HG03521 (cell line): ENCODE data around the gene SHISA2.

Experiments used
- ATAC-seq: cut with Tn5 transposase; IDR thresholded peaks from one replicate; pipeline ENCODE4 v1.9.1; 2021; ENCODE audit warnings: mild to moderate bottlenecking, moderate library complexity; ENCODE audit not compliant: unreplicated experiment

The SHISA2 gene

DNA sequence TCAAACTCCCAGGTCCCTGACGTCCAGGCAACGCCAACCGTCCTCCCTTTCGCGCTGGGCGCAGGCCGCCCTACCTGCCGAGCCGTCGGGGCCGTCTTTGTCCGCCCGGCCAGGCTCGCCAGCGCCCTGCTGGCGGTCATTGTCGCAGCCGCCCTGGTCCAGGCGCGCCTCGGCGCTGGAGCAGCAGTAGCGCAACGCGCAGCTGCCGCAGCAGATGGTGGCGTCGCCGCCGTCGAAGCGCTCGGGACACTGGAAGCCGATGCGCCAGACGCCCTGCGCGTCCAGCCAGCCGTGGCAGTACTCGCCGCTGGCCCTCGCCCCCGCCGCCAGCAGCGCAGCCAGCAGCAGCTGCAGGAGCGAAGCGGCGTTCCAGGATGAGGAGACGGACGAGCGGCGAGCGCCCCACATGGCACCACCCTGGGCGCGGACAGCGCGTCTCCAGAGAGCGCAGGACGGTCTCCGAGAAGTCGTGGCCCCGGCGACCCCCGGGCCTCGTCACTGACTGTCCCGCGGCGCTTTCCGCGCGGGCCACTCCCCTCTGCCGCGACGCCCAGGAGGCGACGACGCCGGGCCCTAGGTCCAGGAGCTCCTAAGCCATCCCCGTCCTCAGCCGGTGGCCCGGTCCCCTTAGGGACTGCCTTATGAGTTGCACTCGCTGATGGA, 1.1 kb downstream of the SHISA2 start:
- ATAC-seq, result no peak

DNA sequence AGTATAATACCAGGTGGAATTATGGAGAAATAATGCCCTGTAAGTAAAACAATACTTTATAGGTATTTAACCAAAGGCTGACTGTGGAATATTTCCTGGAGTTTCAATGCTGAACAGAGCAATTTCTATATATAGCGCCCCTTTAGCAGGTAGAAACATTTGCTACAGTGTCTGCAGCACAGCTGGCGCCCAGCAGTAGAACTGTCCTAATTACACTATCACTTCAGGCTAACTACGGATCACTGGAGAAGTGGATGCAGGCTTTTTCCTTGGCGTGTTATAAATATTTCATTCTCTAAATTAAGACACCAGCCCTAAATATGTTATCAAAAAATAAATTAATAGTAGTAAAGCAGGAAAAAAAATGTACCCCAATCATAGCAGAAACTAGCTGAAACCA, 3.1 kb downstream of the SHISA2 start:
- no peak for ATAC-seq

DNA sequence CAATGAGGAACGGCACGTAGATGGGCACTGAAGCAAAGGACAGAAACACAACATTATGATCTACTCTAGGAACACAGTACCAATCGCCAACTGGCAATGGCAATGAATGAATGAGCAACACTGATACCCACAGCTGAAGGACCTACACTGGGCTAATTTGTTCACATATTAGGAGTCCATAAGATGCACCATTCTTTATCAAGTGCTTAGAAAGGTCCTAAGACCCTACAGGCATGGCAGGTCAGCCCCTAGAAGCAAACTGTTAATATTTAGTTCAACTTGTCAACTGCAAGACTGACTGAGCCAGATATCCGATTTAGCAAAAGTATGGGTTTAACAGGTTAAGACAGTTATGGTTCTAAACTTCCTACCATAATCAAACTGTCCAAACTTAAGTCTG, 4.8 kb downstream of the SHISA2 start:
- ATAC-seq, result no peak

DNA sequence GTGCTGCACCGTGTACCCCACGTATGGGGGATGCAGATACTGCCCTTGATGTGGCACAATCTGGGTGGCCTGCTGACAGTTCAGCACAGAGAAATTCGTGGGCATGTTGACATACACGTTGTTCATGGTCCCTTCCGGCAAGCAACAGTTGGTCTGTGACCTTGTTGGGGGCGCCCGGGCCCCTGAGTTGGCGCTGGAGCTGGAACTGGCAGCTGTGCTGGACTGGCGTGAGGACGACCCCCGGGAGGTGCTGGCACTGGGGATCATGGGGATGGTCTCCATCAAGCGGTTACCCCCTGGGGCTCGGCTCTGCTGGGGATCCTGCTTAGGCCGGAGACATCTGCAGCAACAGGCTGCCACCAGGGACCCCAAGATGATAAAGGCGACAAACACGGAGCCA, 5.2 kb downstream of the SHISA2 start:
- no peak for ATAC-seq

DNA sequence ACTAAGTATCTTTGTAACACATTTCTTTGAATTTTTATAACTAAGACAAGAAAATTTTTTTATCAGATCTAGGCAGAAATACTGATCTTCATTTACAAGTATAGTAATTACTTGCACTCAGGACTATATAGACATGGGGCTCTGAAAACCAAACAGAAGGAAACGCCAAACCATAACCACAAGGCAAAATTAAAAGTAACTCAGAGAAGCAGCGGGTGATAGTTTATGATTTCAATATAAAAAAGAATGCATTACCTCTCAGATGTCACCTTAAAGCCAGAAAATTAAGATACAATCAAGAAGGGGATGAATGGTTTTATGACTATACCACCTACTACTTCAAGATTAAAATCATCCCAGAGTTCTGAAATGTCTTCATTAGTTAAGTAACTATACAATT, 6.7 kb downstream of the SHISA2 start:
- ATAC-seq, result no peak

DNA sequence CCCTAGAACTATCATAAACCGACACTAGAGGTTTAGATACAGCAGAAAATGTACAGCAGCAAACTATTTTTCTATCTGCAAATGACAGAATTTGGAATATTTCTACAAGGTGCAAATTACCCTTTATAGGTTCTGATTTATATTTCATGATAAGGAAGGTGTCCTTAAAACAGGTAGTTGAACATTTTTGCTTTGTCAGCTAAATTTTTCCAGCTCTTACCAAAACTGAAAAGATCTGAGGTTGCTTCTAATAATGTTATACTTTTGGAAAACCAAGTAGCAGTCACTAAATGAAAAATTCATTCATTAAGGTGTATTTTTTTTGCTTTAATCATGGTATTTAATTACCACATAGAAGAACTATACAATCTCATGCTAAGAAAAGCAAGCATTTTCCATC, 9.0 kb downstream of the SHISA2 start:
- no peak for ATAC-seq

DNA sequence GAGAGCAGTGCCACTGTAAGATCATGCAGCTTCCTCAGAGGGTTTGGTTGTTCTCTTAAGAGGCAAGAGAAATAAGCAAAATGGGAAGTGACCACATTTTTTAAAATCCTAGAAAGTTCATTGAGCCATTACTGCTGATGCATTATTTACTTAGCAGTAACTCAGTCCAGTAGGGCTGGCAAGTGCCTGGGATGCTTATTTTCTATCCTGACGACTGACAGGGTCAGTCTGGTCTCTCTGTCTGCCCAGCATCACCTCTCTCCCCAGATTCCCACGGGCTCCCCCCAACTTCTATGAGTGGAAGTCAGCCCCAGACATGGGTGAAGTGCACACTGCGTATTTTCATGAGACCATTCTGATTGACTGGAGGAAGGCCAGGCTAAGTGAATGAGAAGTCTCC, 10.4 kb downstream of the SHISA2 start:
- ATAC-seq, result no peak

DNA sequence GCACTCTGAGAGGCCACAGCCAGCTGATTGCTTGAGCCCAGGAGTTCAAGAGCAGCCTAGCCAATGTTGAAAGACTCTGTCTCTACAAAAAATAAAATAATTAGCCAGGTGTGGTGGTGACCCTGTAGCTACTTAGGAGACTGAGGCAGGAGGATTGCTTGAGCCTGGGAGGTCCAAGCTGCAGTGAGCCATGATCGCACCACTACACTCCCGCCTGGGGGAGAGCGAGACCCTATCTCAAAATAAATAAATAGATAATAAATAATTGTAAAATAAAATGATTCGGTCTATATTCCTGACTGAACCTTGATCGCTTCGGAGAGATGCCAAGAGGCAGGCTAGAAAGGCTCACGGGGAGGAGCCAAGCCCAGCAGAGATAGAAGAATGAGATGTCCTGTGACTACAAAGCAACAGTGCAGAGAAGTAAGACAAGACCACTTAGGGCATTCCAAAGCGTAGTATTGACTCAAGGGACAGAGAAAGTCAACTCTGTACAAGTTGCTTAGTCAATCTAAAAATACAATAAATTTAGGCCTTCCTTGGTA, 12.8 kb downstream of the SHISA2 start:
- no peak for ATAC-seq

DNA sequence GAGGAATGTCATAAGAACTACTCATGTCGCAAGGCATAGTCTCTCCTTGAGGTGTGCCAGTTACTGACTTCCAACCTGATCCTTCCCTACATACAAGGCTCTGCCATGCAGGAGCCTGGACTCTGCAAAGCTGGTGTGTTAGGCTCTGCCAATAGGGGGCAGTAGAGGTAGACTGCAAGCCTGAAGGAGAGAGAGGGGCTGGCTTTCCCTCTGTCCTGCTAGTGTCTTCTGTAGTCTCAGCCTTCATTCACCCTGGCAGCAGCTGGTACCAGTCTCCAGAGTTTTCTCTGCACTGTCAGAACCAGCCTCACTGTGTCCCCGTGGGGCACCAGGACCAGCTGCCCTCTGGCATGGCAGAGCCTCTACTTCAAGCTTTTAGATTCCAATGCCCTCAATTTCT, 14.5 kb downstream of the SHISA2 start:
- ATAC-seq, result no peak

DNA sequence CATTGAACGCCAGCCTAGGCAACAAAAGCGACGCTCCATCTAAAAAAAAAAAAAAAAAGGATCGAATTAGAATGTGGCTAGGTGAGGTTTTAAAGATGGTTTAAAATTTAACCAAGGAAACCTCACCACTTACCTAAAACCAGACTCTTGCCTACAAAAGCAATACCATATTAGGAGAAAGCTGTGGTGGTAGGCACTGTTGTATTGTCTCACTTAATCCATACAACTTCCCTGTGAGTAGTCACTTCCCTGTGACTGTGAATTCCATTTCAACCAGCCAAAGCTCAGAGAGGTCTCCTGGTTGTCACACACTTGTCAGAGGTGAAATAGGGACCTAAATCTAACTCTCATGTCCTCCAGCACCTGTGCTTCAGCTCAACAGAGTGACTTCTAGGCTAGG, 15.4 kb downstream of the SHISA2 start:
- no peak for ATAC-seq

DNA sequence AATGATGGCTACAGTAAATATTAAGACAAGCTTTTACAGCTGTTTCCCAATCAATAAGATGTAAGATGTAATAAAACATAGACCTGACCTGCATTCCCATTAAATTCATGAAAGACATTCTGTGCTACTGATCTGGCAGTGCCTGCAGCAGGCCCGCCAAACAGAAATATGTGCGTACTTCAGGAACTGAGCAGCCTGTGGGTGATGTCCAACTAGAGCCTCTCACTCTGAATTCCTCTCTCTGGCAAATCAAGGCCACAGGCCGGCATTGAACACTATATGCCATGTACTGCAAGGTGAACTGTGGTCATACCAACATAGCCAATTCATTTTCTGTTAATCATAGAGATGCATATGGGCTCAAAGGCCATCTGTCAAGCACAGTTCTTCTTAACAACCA, 17.8 kb downstream of the SHISA2 start:
- no peak for ATAC-seq

DNA sequence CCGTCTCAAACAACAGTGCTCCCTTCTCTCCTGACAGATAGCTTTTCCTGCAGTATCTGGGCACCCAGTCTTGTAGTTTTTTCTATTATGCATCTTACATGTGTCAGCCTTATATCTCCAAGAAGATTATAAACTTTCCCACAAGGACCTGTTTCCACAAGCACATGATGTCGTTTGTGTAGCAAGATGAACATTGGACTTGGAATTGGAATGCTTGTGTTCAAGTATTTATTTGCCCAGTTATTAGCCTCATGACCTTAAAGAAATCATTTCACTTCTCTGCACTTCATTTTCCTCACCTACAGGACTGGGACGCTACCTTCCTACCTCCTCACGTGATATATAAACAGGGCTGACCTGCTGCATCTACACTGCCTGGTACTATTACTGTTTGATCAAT, 21.5 kb downstream of the SHISA2 start:
- no peak for ATAC-seq

DNA sequence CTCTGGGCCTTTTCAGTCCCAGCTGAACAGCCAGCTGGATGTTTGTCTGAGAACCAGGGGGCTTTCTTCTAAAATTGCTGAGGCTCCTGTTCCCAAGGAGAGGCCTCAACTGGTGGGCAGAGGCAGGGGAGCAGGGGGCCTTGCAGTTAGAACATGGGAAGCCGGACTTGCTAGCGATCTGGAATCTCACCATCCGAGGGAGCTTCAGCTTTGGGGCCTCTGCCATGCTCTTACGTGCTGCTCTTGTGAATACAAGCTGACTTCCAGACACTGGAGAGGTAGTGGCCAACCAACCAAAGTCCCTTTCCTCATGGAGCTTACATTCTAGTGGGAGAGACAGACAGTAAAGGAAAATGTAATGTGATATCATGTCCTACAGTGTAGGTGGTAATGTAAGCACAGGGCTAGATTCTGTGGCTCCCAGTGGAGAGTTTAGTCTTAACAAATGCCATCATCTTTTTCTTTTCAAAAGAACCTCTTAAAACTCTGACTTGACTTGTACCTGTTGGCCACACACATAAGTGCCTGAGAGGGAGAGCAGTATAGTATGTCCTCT, 22.2 kb downstream of the SHISA2 start:
- no peak for ATAC-seq

DNA sequence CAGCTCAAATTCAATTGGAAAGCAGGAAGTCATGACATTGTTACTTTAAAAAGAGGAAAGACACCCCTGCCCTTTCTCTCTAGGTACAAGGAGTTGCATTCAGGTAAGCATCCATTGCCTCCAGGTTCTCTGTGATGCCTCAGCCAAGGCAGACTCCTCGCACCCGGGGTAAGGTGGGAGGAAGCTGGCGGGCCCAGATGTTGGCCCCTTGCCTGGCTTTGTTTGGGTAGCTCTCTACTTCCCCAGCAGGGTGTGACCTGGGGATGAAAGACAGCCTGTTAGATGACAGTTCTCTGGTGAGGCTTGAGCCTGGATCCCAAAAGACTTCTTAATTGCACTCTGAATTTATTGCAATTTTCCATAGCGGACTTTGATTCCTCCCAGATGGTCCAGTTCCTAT, 25.6 kb downstream of the SHISA2 start:
- no peak for ATAC-seq

DNA sequence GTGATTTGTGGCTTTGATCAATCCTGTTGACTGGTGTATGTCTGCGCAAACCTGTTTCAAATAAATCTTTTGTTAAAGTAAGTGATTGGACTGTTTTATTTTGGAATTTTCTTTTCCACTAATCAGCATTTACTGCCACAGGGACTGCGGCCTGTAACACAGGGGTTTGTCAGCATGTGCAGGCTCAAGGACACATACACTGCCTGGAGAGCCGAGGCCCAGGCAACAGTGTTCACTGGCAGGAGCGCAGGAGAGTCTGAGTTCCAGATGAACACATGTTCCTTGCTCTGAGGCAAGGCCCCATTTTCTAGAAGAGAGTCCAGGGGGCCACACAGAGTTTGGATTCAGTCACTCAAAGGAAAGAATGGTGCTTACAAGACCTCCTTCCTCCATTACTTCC, 26.0 kb downstream of the SHISA2 start:
- ATAC-seq, result no peak

DNA sequence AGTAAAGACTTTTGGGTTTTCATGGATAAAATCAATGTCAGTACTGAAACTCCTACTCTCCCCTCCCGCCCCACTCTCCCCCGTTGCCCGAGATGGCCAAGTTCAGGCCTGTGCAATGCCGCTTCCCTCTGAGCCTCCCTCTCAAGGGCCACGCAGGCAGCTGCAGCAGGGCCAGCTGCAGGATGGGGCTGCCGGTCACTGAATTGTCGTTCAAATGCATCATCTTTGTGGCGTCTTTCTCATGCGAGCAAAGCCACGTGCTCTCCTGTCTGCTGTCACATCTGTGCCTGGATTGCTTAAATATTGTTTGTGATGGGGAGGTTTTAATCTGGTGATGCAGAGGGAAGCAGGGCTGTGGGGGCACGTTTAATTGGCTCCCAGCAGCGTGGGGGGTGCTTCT, 26.6 kb downstream of the SHISA2 start:
- no peak for ATAC-seq

DNA sequence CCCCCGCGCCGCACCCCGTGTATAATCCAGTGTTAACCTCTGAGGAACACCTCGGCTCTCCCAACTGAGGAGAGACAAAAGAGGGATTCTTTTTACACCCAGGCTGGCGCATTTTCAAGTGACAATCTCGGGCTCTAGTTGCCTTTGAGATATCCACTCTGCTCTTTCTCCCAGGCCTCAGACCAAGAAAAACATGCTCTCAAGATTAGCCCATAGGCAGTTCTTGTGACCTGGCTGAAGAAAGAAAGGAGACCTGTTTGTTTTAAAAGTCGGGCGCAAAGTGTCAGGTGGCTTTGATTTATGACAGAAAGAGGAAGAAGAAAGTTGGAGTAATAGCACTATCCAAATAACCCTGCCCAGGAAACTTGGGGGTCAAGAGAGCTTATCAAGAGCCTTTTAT, 27.3 kb downstream of the SHISA2 start:
- ATAC-seq, result no peak

DNA sequence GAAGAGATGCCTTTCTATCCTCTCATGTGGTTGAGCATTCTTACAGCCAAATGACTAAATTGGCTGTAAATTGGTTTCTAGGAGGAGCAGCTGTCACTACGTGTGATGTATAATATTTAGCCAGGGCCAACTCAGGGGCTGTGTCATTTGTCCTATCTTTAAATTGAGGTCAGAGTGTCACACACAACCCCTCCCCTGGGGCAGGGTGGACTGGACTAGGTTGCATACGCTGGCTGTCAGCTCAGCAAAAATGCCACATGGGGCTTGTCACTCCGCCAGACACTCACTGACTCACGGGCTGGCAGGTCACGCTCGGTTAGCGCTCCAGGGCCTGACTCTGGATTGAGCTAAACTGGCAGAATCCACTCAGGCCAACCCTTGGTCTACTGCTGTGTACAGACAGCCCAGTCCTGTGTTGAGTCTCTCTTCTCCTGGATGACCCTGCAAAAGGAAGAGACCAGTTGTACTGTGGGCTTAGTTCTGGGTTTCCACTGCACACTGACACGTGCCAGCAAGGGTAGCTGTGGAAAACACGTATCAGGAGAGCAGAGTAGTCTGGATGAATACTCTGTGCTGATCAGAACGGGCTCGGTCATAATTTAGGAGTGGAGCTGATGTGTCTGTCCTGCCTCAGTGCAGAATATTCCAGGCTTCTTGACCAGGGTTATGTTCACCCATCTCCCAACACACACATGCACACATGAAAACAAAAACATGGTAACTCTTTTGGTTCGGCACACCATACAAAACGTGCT, 29.1 kb downstream of the SHISA2 start:
- ATAC-seq, result no peak

DNA sequence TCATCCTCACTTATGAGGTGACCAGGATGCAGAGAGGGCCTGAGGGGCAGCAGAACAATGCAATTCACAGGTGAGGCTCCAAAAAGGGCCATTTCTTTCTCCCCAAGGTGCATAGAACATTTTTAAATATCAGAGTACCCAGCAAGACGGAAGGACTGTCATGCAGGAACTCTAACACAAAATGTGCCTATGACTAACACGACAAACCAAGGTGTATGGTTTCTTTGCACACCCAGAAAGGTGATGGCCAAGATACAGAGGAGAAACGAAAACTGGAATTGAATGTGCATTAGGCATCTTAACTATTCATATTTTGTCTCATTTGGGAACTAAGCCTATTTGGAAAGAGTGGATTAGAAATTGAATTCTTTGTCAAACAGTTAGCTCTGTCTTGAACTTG, 29.9 kb downstream of the SHISA2 start:
- ATAC-seq, result no peak

DNA sequence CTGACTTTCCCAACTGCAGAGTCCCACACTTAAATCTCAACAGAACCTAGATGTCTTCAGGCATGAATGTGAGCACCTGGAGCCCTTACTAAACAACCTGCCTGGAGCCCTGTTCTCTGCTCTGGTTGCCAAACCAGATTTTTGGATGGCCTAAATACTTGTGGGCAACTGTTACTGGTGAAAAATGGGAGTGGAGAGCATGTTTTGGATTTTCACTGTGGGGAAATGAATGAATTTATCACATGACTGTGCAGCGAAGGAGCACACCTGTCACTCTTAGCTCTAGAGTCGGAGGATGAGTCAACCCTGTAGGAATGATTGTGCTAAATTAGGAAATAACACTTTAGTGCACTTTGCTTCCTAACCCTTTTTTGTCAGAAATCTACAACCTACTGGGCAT, 30.3 kb downstream of the SHISA2 start:
- ATAC-seq, result no peak

DNA sequence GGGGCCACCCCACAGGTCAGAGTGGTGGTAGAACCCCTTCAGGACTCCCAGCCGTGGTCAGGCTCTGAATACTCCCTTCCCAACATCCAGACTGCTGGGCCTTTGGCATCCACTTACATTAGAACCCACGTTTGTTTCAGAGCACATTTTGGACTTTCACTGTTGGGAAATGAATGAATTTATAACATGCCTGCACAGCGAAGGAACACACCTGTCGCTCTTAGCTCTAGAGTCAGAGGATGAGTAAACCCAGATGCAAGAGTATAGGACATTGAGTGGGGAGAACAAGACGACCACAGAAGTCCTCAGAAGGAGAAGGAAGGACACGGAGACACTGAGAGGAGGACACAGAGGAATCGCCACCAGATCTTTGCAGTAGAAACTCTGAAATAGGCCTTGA, 30.9 kb downstream of the SHISA2 start:
- ATAC-seq, result no peak
